H9 (cell line): ENCODE measurements around the gene CSTPP1. TPM values are rescaled to one million over a fixed set of nuclear protein-coding genes. Genes with fewer than 3 reads are reported as not detected.
"Not testable (repeated sequence)": the region's sequence is repeated elsewhere in the genome, so short reads cannot be mapped to it uniquely, and the experiment has no call there.

ENCODE experiments used
- DNase-seq: peaks from one replicate; pipeline ENCODE4 v3.0.0-alpha.2; 2017
- H2AFZ ChIP-seq: one replicate; pipeline ENCODE4 v1.6.1; 2013; ENCODE audit warnings: mild to moderate bottlenecking, low read length, control low read depth, moderate library complexity
- H2AK5ac ChIP-seq: 2 replicates; pipeline ENCODE4 v1.6.1; 2013; ENCODE audit warnings: low read length, control low read depth, mixed read lengths; ENCODE audit not compliant: insufficient read length
- H2BK120ac ChIP-seq: one replicate; pipeline ENCODE4 v1.6.1; 2013; ENCODE audit warnings: low read depth, mild to moderate bottlenecking, low read length, control low read depth, inconsistent platforms; ENCODE audit not compliant: poor library complexity, severe bottlenecking
- H2BK12ac ChIP-seq: 2 replicates; pipeline ENCODE4 v1.6.1; 2013; ENCODE audit warnings: low read length, control low read depth, mixed read lengths, low read depth; ENCODE audit not compliant: insufficient read length
- H2BK15ac ChIP-seq: 2 replicates; pipeline ENCODE4 v1.6.1; 2013; ENCODE audit warnings: low read depth, low read length, control low read depth
- H2BK20ac ChIP-seq: one replicate; pipeline ENCODE4 v1.6.1; 2013; ENCODE audit warnings: low read depth, mild to moderate bottlenecking, low read length, control low read depth, inconsistent platforms; ENCODE audit not compliant: poor library complexity, severe bottlenecking
- H2BK5ac ChIP-seq: 2 replicates; pipeline ENCODE4 v1.6.1; 2013; ENCODE audit warnings: low read length, control low read depth, mixed read lengths; ENCODE audit not compliant: insufficient read length
- H3K14ac ChIP-seq: 2 replicates; pipeline ENCODE4 v1.6.1; 2013; ENCODE audit warnings: low read length, control low read depth; ENCODE audit not compliant: insufficient read depth
- H3K18ac ChIP-seq: 2 replicates; pipeline ENCODE4 v1.6.1; 2013; ENCODE audit warnings: low read depth, mild to moderate bottlenecking, mixed read lengths, low read length, control low read depth; ENCODE audit not compliant: insufficient read length
- H3K23ac ChIP-seq: 2 replicates; pipeline ENCODE4 v1.6.1; 2013; ENCODE audit warnings: low read length, control low read depth, mixed read lengths, low read depth; ENCODE audit not compliant: insufficient read length
- H3K23me2 ChIP-seq: 2 replicates; pipeline ENCODE4 v1.6.1; 2013; ENCODE audit warnings: low read depth, mild to moderate bottlenecking, mixed read lengths, low read length, control low read depth; ENCODE audit not compliant: insufficient read length, poor library complexity, severe bottlenecking
- H3K27ac ChIP-seq: 2 replicates; pipeline ENCODE4 v1.5.1; 2013; ENCODE audit warnings: low read length, control low read depth, mixed read lengths, low read depth; ENCODE audit not compliant: insufficient read length
- H3K27me3 ChIP-seq: 2 replicates; pipeline ENCODE4 v1.6.1; 2013; ENCODE audit warnings: low read length, control low read depth, inconsistent platforms; ENCODE audit not compliant: insufficient read depth
- H3K4ac ChIP-seq: 2 replicates; pipeline ENCODE4 v1.6.1; 2013; ENCODE audit warnings: low read depth, mild to moderate bottlenecking, control low read depth, inconsistent platforms, low read length, moderate library complexity
- H3K4me1 ChIP-seq: 2 replicates; pipeline ENCODE4 v1.6.1; 2013; ENCODE audit warnings: low read length, control low read depth, inconsistent platforms; ENCODE audit not compliant: insufficient read depth
- H3K4me2 ChIP-seq: 2 replicates; pipeline ENCODE4 v1.6.1; 2013; ENCODE audit warnings: low read length, control low read depth, mixed read lengths; ENCODE audit not compliant: insufficient read length, insufficient read depth
- H3K56ac ChIP-seq: 2 replicates; pipeline ENCODE4 v1.6.1; 2013; ENCODE audit warnings: low read depth, mild to moderate bottlenecking, mixed read lengths, low read length, control low read depth; ENCODE audit not compliant: insufficient read length
- H3K79me1 ChIP-seq: 2 replicates; pipeline ENCODE4 v1.6.1; 2013; ENCODE audit warnings: low read depth, mild to moderate bottlenecking, moderate library complexity, low read length, control low read depth, inconsistent platforms; ENCODE audit not compliant: insufficient read depth, poor library complexity, severe bottlenecking
- H3K79me2 ChIP-seq: 2 replicates; pipeline ENCODE4 v1.6.1; 2013; ENCODE audit warnings: low read length, control low read depth, inconsistent platforms; ENCODE audit not compliant: insufficient read depth
- H3K9ac ChIP-seq: 2 replicates; pipeline ENCODE4 v1.6.1; 2013; ENCODE audit warnings: low read length, control low read depth, mixed read lengths; ENCODE audit not compliant: insufficient read length; ENCODE audit errors: extremely low read depth
- H3K9me3 ChIP-seq: one replicate; pipeline ENCODE4 v1.6.1; 2013; ENCODE audit warnings: low read depth, low read length, inconsistent platforms; ENCODE audit not compliant: control insufficient read depth
- H3T11ph ChIP-seq: one replicate; pipeline ENCODE4 v1.6.1; 2013; ENCODE audit warnings: mild to moderate bottlenecking, low read length, control low read depth, inconsistent platforms
- H4K20me1 ChIP-seq: one replicate; pipeline ENCODE4 v1.6.1; 2013; ENCODE audit not compliant: control insufficient read depth, insufficient read length, insufficient read depth
- H4K5ac ChIP-seq: 2 replicates; pipeline ENCODE4 v1.6.1; 2013; ENCODE audit warnings: low read depth, mild to moderate bottlenecking, mixed read lengths, low read length, control low read depth; ENCODE audit not compliant: insufficient read length
- H4K8ac ChIP-seq: replicated peaks from 2 replicates; pipeline ENCODE4 v1.6.1; 2013; ENCODE audit warnings: low read length, control low read depth, mixed read lengths, low read depth; ENCODE audit not compliant: insufficient read length
- H4K91ac ChIP-seq: 2 replicates; pipeline ENCODE4 v1.6.1; 2013; ENCODE audit warnings: low read depth, mild to moderate bottlenecking, moderate library complexity, mixed read lengths, low read length, control low read depth; ENCODE audit not compliant: insufficient read length
- H3K27ac Mint-ChIP-seq, 3 experiments: 2 replicates in 2 of 3; 3 replicates in 1 of 3; pipeline ENCODE4 v1.8.0; 2020 to 2021; ENCODE audit warnings: mixed read lengths in 3 of 3, mild to moderate bottlenecking in 1 of 3, moderate library complexity in 1 of 3
- H3K27me3 Mint-ChIP-seq: 2 replicates; pipeline ENCODE4 v1.8.0; 2021; ENCODE audit warnings: low read depth, mild to moderate bottlenecking, moderate library complexity, mixed read lengths
- H3K36me3 Mint-ChIP-seq, 3 experiments: 2 replicates in 2 of 3; 3 replicates in 1 of 3; pipeline ENCODE4 v1.8.0; 2020 to 2021; ENCODE audit warnings: low read depth in 3 of 3, mixed read lengths in 3 of 3; ENCODE audit not compliant: insufficient read depth in 1 of 3
- H3K4me1 Mint-ChIP-seq, 2 experiments: 2 replicates each; pipeline ENCODE4 v1.8.0; 2020; ENCODE audit warnings: mixed read lengths in 2 of 2
- H3K4me3 Mint-ChIP-seq, 2 experiments: 2 replicates in 1 of 2; 3 replicates in 1 of 2; pipeline ENCODE4 v1.8.0; 2020 to 2021; ENCODE audit warnings: mild to moderate bottlenecking in 2 of 2, mixed read lengths in 2 of 2, moderate library complexity in 1 of 2
- H3K9me3 Mint-ChIP-seq, 2 experiments: 2 replicates in 1 of 2; 3 replicates in 1 of 2; pipeline ENCODE4 v1.8.0; 2020; ENCODE audit warnings: mild to moderate bottlenecking in 2 of 2, mixed read lengths in 2 of 2, moderate library complexity in 1 of 2
- WGBS: extraction: QIAGEN DNeasy Blood & Tissue Kit; methylation state at CpG from one replicate; pipeline ENCODE4 v1.1.7; 2013; ENCODE audit warnings: missing lambda C conversion rate, low lambda C conversion rate, mixed read lengths; ENCODE audit not compliant: insufficient read length; ENCODE audit errors: extremely low coverage; 5-methylcytosine and 5-hydroxymethylcytosine counted together
- total RNA-seq: library from RNA; stranded (reverse); gene quantifications from 2 replicates; pipeline ENCODE4 v1.2.1, GENCODE V29; 2021
- TF ChIP-seq, protein P1 (sequence below): fragments of 200-600 bp; sonication (generic); conservative IDR thresholded peaks from 3 replicates; pipeline ENCODE4 v1.8.0; 2021; ENCODE audit warnings: antibody characterized with exemption, mild to moderate bottlenecking

CSTPP1 gene
- total RNA-seq, 1 experiment from 2014 or later, result 21.2 TPM

DNA sequence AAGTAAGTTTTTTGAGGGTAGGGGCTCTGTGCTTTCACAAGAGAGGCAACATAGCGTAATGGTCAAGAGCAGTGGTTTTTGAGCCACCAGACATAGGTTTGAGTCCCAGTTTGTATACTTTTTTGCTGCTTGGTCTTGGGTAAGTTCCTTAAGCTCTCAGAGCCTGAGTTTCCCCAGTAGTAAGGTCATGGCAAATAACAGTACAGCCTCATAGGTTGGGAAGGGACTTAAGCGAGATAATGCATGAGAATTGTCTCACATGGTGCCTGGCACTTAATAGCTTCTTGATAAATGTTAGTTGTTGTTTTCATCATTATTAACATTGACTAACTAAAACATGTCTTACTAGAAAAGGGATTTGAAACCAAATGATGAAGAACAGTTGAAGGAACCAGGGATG is 157.0 kb downstream of the CSTPP1 start:
- Histone ChIP-seq H2BK15ac (no peak overlapping the region), H2AFZ (no peak overlapping the region), H3K79me2 (no peaks in the 10 kb centered on the region), H2AK5ac (no peak overlapping the region), H3T11ph (no peak overlapping the region), H3K4ac (no peak overlapping the region), H3K4me1 (no peaks in the 10 kb centered on the region), H3K79me1 (no peaks in the 10 kb centered on the region), H3K14ac (no peak overlapping the region), H4K91ac (no peak overlapping the region), H4K8ac (no peak overlapping the region), H2BK20ac (no peak overlapping the region), H3K27ac (no peak overlapping the region), H3K56ac (no peak overlapping the region), H3K23ac (no peak overlapping the region), H2BK12ac (no peak overlapping the region), H3K27me3 (no peaks in the 10 kb centered on the region), H3K9me3 (no peaks in the 10 kb centered on the region), H4K5ac (no peak overlapping the region), H3K4me2 (no peak overlapping the region), H3K9ac (no peak overlapping the region), H4K20me1 (no peaks in the 10 kb centered on the region), H2BK120ac (no peak overlapping the region), H3K18ac (no peak overlapping the region), H2BK5ac (no peak overlapping the region), H3K23me2 (no peaks in the 10 kb centered on the region)
- Mint-ChIP-seq H3K27me3 (no peaks in the 10 kb centered on the region), H3K4me3 (no peak overlapping the region), H3K9me3 (peaks cover 6 to 10% of the 10 kb centered on the region in 2 experiments), H3K4me1 (no peaks in the 10 kb centered on the region), H3K36me3 (peaks cover 0 to 12% (median 11%) of the 10 kb centered on the region in 3 experiments; a peak in 6 of 7 replicates), H3K27ac (no peak overlapping the region)
- TF ChIP-seq, protein P1, sequence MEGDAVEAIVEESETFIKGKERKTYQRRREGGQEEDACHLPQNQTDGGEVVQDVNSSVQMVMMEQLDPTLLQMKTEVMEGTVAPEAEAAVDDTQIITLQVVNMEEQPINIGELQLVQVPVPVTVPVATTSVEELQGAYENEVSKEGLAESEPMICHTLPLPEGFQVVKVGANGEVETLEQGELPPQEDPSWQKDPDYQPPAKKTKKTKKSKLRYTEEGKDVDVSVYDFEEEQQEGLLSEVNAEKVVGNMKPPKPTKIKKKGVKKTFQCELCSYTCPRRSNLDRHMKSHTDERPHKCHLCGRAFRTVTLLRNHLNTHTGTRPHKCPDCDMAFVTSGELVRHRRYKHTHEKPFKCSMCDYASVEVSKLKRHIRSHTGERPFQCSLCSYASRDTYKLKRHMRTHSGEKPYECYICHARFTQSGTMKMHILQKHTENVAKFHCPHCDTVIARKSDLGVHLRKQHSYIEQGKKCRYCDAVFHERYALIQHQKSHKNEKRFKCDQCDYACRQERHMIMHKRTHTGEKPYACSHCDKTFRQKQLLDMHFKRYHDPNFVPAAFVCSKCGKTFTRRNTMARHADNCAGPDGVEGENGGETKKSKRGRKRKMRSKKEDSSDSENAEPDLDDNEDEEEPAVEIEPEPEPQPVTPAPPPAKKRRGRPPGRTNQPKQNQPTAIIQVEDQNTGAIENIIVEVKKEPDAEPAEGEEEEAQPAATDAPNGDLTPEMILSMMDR, result no peak
- WGBS, result no CpG with 5 or more reads among the region's 2 CpGs
- DNase-seq, result no peak

- H4K8ac ChIP-seq, H3K27ac ChIP-seq, H3K27ac Mint-ChIP-seq, H3K27me3 Mint-ChIP-seq, H3K79me2 ChIP-seq, H3K18ac ChIP-seq, H3K56ac ChIP-seq, H3K27me3 ChIP-seq, H3K4me3 Mint-ChIP-seq, H3K23me2 ChIP-seq, H3K9me3 Mint-ChIP-seq, H3K4me1 ChIP-seq, H4K20me1 ChIP-seq, H2AK5ac ChIP-seq, H4K5ac ChIP-seq, H2BK15ac ChIP-seq, H2AFZ ChIP-seq, H2BK5ac ChIP-seq, H3T11ph ChIP-seq, H3K9ac ChIP-seq, H3K9me3 ChIP-seq, H3K79me1 ChIP-seq, H3K4ac ChIP-seq, H2BK12ac ChIP-seq, DNase-seq, H2BK120ac ChIP-seq, H3K36me3 Mint-ChIP-seq, H3K23ac ChIP-seq, H4K91ac ChIP-seq, H3K4me2 ChIP-seq, H3K14ac ChIP-seq, H2BK20ac ChIP-seq: not testable (repeated sequence)
- H3K4me1 Mint-ChIP-seq, result peaks cover 8 to 12% of the 10 kb centered on the region in 2 experiments
- WGBS, result no CpG with 5 or more reads among the region's 22 CpGs
Measured at GRCh38 chr11:47096871-47097270, 160.3 kb downstream of the CSTPP1 start.
